CD4-positive, CD25-positive, alpha-beta regulatory T cell (primary cell): ENCODE data around the gene NAV2. TPM values are rescaled to one million over a fixed set of nuclear protein-coding genes. Genes with fewer than 3 reads are reported as not detected.

Experiments used
- ATAC-seq, 2 donors: fragments of 150-1000 bp; cut with Tn5 transposase; one replicate each; pipeline ENCODE4 v1.10.0; 2021; ENCODE audit warnings: low read depth in 2 of 2, moderate number of reproducible peaks in 2 of 2, moderate library complexity in 1 of 2
- DNase-seq, 3 donors: peaks; one replicate each; pipeline versions ENCODE4 v3.0.0 to v3.0.0-alpha.2; 2012 to 2022; ENCODE audit warnings: mixed read lengths in 1 of 3
- H3K27ac ChIP-seq: one replicate; pipeline ENCODE4 v1.7.0; 2013; ENCODE audit warnings: mild to moderate bottlenecking, low read length; ENCODE audit not compliant: insufficient read depth, poor library complexity, severe bottlenecking
- H3K27me3 ChIP-seq: one replicate; pipeline ENCODE4 v1.7.0; 2013; ENCODE audit warnings: low read length; ENCODE audit not compliant: control insufficient read depth, insufficient read depth
- H3K36me3 ChIP-seq: one replicate; pipeline ENCODE4 v1.7.0; 2013; ENCODE audit warnings: mild to moderate bottlenecking, low read length, moderate library complexity; ENCODE audit not compliant: control insufficient read depth, insufficient read depth
- H3K4me1 ChIP-seq: 2 replicates; pipeline ENCODE4 v1.7.0; 2013; ENCODE audit warnings: mild to moderate bottlenecking, low read length; ENCODE audit not compliant: insufficient read depth, control insufficient read depth, poor library complexity, severe bottlenecking
- H3K4me3 ChIP-seq: one replicate; pipeline ENCODE4 v1.7.0; 2013; ENCODE audit warnings: low read depth, mild to moderate bottlenecking, low read length, moderate library complexity
- H3K9me3 ChIP-seq, 2 experiments: 1 replicate in 1 of 2; 2 replicates in 1 of 2; pipeline ENCODE4 v1.7.0; 2013; ENCODE audit warnings: low read length in 2 of 2, mild to moderate bottlenecking in 1 of 2, moderate library complexity in 1 of 2; ENCODE audit not compliant: control insufficient read depth in 2 of 2
- H3K27ac Mint-ChIP-seq, 3 donors: one replicate each; pipeline ENCODE4 v1.8.0; 2020 to 2022; ENCODE audit warnings: mild to moderate bottlenecking in 3 of 3, mixed read lengths in 3 of 3, moderate library complexity in 2 of 3
- H3K27me3 Mint-ChIP-seq: one replicate; pipeline ENCODE4 v1.8.0; 2022; ENCODE audit warnings: mild to moderate bottlenecking, mixed read lengths
- H3K36me3 Mint-ChIP-seq: one replicate; pipeline ENCODE4 v1.8.0; 2020; ENCODE audit warnings: mixed read lengths
- H3K4me1 Mint-ChIP-seq, 4 donors: one replicate each; pipeline ENCODE4 v1.8.0; 2020 to 2022; ENCODE audit warnings: mixed read lengths in 4 of 4, mild to moderate bottlenecking in 1 of 4
- H3K4me3 Mint-ChIP-seq, 4 donors: one replicate each; pipeline ENCODE4 v1.8.0; 2020 to 2022; ENCODE audit warnings: mild to moderate bottlenecking in 4 of 4, mixed read lengths in 4 of 4, moderate library complexity in 3 of 4
- H3K9me3 Mint-ChIP-seq, 7 donors: one replicate each; pipeline ENCODE4 v1.8.0; 2020 to 2022; ENCODE audit warnings: mixed read lengths in 7 of 7, mild to moderate bottlenecking in 3 of 7, moderate library complexity in 2 of 7
- polyA plus RNA-seq, 4 donors: library from polyadenylated mRNA; unstranded; fragments of 300-500 nt; fragmentation: Illumina TruSeq; gene quantifications; one replicate each; pipeline ENCODE4 v1.2.3, GENCODE V29; 2021
- total RNA-seq: library from RNA; stranded (reverse); gene quantifications from one replicate; pipeline ENCODE4 v1.2.3, GENCODE V29; 2022

The NAV2 gene
- total and polyA plus RNA-seq, 5 donors from 2014 or later: 0.14 to 0.59 (median 0.36) TPM; not detected in 2

GRCh38 chr11:20113149-20113438 is 400.5 kb downstream of the NAV2 start:
- H3K27me3 ChIP-seq: no peaks in the 10 kb centered on the region
- no peaks in the 10 kb centered on the region for H3K9me3 Mint-ChIP-seq
- no peaks in the 10 kb centered on the region for H3K36me3 ChIP-seq
- H3K27ac Mint-ChIP-seq: peak overlapping the region in 2 of 3 donors; percentile 14 to 15
- H3K9me3 ChIP-seq: no peaks in the 10 kb centered on the region
- H3K27ac ChIP-seq: no peak overlapping the region
- H3K4me1 Mint-ChIP-seq: no peaks in the 10 kb centered on the region
- H3K4me3 Mint-ChIP-seq: no peak overlapping the region
- H3K27me3 Mint-ChIP-seq: no peaks in the 10 kb centered on the region
- DNase-seq (no peak), ATAC-seq (no peak)
- no peak overlapping the region for H3K4me3 ChIP-seq
- H3K4me1 ChIP-seq: no peaks in the 10 kb centered on the region
- H3K36me3 Mint-ChIP-seq: no peaks in the 10 kb centered on the region

GRCh38 chr11:20114588-20114987 is 402.0 kb downstream of the NAV2 start:
- no peak for DNase-seq
- no peaks in the 10 kb centered on the region for H3K36me3 Mint-ChIP-seq
- no peaks in the 10 kb centered on the region for H3K27me3 Mint-ChIP-seq
- no peak overlapping the region for H3K4me3 ChIP-seq
- H3K36me3 ChIP-seq: no peaks in the 10 kb centered on the region
- ATAC-seq: no peak
- no peaks in the 10 kb centered on the region for H3K4me1 ChIP-seq
- H3K4me3 Mint-ChIP-seq: no peak overlapping the region
- H3K27ac ChIP-seq: no peak overlapping the region
- no peaks in the 10 kb centered on the region for H3K9me3 ChIP-seq
- no peaks in the 10 kb centered on the region for H3K9me3 Mint-ChIP-seq
- no peaks in the 10 kb centered on the region for H3K27me3 ChIP-seq
- no peaks in the 10 kb centered on the region for H3K4me1 Mint-ChIP-seq
- no peak overlapping the region for H3K27ac Mint-ChIP-seq

GRCh38 chr11:20116825-20117224 is 404.2 kb downstream of the NAV2 start:
- no peak for ATAC-seq
- no peaks in the 10 kb centered on the region for H3K4me1 ChIP-seq
- Mint-ChIP-seq H3K27me3 (peaks cover 9% of the 10 kb centered on the region), H3K9me3 (no peaks in the 10 kb centered on the region), H3K36me3 (no peaks in the 10 kb centered on the region), H3K4me1 (no peaks in the 10 kb centered on the region), H3K27ac (no peak overlapping the region), H3K4me3 (no peak overlapping the region)
- H3K4me3 ChIP-seq: no peak overlapping the region
- H3K36me3 ChIP-seq: no peaks in the 10 kb centered on the region
- H3K9me3 ChIP-seq: no peaks in the 10 kb centered on the region
- no peak overlapping the region for H3K27ac ChIP-seq
- H3K27me3 ChIP-seq: no peaks in the 10 kb centered on the region
- no peak for DNase-seq

GRCh38 chr11:20117291-20117690 is 404.7 kb downstream of the NAV2 start:
- DNase-seq (no peak), ATAC-seq (no peak)
- no peaks in the 10 kb centered on the region for H3K9me3 Mint-ChIP-seq
- no peaks in the 10 kb centered on the region for H3K4me1 Mint-ChIP-seq
- H3K27me3 Mint-ChIP-seq: peaks cover 12% of the 10 kb centered on the region
- no peaks in the 10 kb centered on the region for H3K36me3 Mint-ChIP-seq
- no peak overlapping the region for H3K4me3 Mint-ChIP-seq
- Histone ChIP-seq H3K27ac (no peak overlapping the region), H3K36me3 (no peaks in the 10 kb centered on the region), H3K27me3 (no peaks in the 10 kb centered on the region), H3K4me3 (no peak overlapping the region), H3K9me3 (no peaks in the 10 kb centered on the region), H3K4me1 (no peaks in the 10 kb centered on the region)
- H3K27ac Mint-ChIP-seq: no peak overlapping the region

GRCh38 chr11:20118209-20118608 is 405.6 kb downstream of the NAV2 start:
- Histone ChIP-seq H3K9me3 (no peaks in the 10 kb centered on the region), H3K27me3 (no peaks in the 10 kb centered on the region), H3K4me1 (no peaks in the 10 kb centered on the region), H3K4me3 (no peak overlapping the region), H3K36me3 (no peaks in the 10 kb centered on the region), H3K27ac (no peak overlapping the region)
- no peak overlapping the region for H3K4me3 Mint-ChIP-seq
- H3K27me3 Mint-ChIP-seq: peaks cover 12% of the 10 kb centered on the region
- H3K4me1 Mint-ChIP-seq: no peaks in the 10 kb centered on the region
- H3K27ac Mint-ChIP-seq: peak overlapping the region in 1 of 3 donors; percentile 57
- ATAC-seq: no peak
- H3K9me3 Mint-ChIP-seq: no peaks in the 10 kb centered on the region
- H3K36me3 Mint-ChIP-seq: no peaks in the 10 kb centered on the region
- DNase-seq: no peak

GRCh38 chr11:20119315-20119714 is 406.7 kb downstream of the NAV2 start:
- Mint-ChIP-seq H3K27ac (no peak overlapping the region), H3K4me1 (no peaks in the 10 kb centered on the region), H3K27me3 (peaks cover 12% of the 10 kb centered on the region), H3K9me3 (no peaks in the 10 kb centered on the region), H3K4me3 (peak overlapping the region in 1 of 4 donors; percentile 7), H3K36me3 (no peaks in the 10 kb centered on the region)
- Histone ChIP-seq H3K4me1 (no peaks in the 10 kb centered on the region), H3K9me3 (no peaks in the 10 kb centered on the region), H3K27me3 (no peaks in the 10 kb centered on the region), H3K4me3 (no peak overlapping the region), H3K27ac (no peak overlapping the region), H3K36me3 (no peaks in the 10 kb centered on the region)
- ATAC-seq (no peak), DNase-seq (no peak)

GRCh38 chr11:20120134-20120925 is 407.7 kb downstream of the NAV2 start:
- ATAC-seq (no peak), DNase-seq (no peak)
- H3K36me3 Mint-ChIP-seq: no peaks in the 10 kb centered on the region
- H3K4me1 ChIP-seq: no peaks in the 10 kb centered on the region
- no peak overlapping the region for H3K27ac Mint-ChIP-seq
- H3K4me1 Mint-ChIP-seq: no peaks in the 10 kb centered on the region
- H3K9me3 ChIP-seq: no peaks in the 10 kb centered on the region
- H3K9me3 Mint-ChIP-seq: no peaks in the 10 kb centered on the region
- no peak overlapping the region for H3K27ac ChIP-seq
- no peaks in the 10 kb centered on the region for H3K36me3 ChIP-seq
- no peaks in the 10 kb centered on the region for H3K27me3 ChIP-seq
- no peak overlapping the region for H3K4me3 ChIP-seq
- no peak overlapping the region for H3K4me3 Mint-ChIP-seq
- peaks cover 12% of the 10 kb centered on the region for H3K27me3 Mint-ChIP-seq

GRCh38 chr11:20122131-20122530 is 409.5 kb downstream of the NAV2 start:
- no peak overlapping the region for H3K4me3 ChIP-seq
- no peaks in the 10 kb centered on the region for H3K36me3 ChIP-seq
- no peak overlapping the region for H3K27ac Mint-ChIP-seq
- H3K27me3 Mint-ChIP-seq: peaks cover 16% of the 10 kb centered on the region
- no peaks in the 10 kb centered on the region for H3K9me3 Mint-ChIP-seq
- ATAC-seq (no peak), DNase-seq (no peak)
- no peaks in the 10 kb centered on the region for H3K9me3 ChIP-seq
- no peaks in the 10 kb centered on the region for H3K27me3 ChIP-seq
- no peaks in the 10 kb centered on the region for H3K36me3 Mint-ChIP-seq
- no peaks in the 10 kb centered on the region for H3K4me1 ChIP-seq
- H3K4me1 Mint-ChIP-seq: no peaks in the 10 kb centered on the region
- H3K27ac ChIP-seq: no peak overlapping the region
- no peak overlapping the region for H3K4me3 Mint-ChIP-seq
